HG03066 (cell line): ENCODE data around the gene SMPX.

Experiments
- ATAC-seq: cut with Tn5 transposase; IDR thresholded peaks from one replicate; pipeline ENCODE4 v1.9.1; 2021; ENCODE audit warnings: low read depth; ENCODE audit not compliant: unreplicated experiment

SMPX gene

GRCh38 chrX:21744721-21745120 lies 13.2 kb downstream of the SMPX start:
- ATAC-seq = no peak

GRCh38 chrX:21744060-21744459 lies 13.9 kb downstream of the SMPX start:
- no peak for ATAC-seq

- no peak for ATAC-seq
Observed at GRCh38 chrX:21741869-21742701, 15.8 kb downstream of the SMPX start.

GRCh38 chrX:21741364-21741763 lies 16.6 kb downstream of the SMPX start:
- ATAC-seq = no peak

- no peak for ATAC-seq
Observed at GRCh38 chrX:21740329-21741274, 17.3 kb downstream of the SMPX start.

- no peak for ATAC-seq
Observed at GRCh38 chrX:21738950-21739287, 19.0 kb downstream of the SMPX start.

- no peak for ATAC-seq
Observed at GRCh38 chrX:21738210-21738949, 19.5 kb downstream of the SMPX start.

GRCh38 chrX:21735768-21736127 lies 22.2 kb downstream of the SMPX start:
- ATAC-seq = no peak

GRCh38 chrX:21735038-21735767 lies 22.7 kb downstream of the SMPX start:
- no peak for ATAC-seq

- no peak for ATAC-seq
Observed at GRCh38 chrX:21734175-21734574, 23.7 kb downstream of the SMPX start.

- no peak for ATAC-seq
Observed at GRCh38 chrX:21733705-21734104, 24.2 kb downstream of the SMPX start.

GRCh38 chrX:21730026-21730425 lies 27.9 kb downstream of the SMPX start:
- no peak for ATAC-seq

GRCh38 chrX:21728276-21728968 lies 29.5 kb downstream of the SMPX start:
- no peak for ATAC-seq

GRCh38 chrX:21725916-21726315 lies 32.0 kb downstream of the SMPX start:
- no peak for ATAC-seq

- ATAC-seq = no peak
Observed at GRCh38 chrX:21725496-21725895, 32.4 kb downstream of the SMPX start.

GRCh38 chrX:21723814-21724213 lies 34.1 kb downstream of the SMPX start:
- no peak for ATAC-seq

- no peak for ATAC-seq
Observed at GRCh38 chrX:21723084-21723483, 34.8 kb downstream of the SMPX start.

GRCh38 chrX:21721195-21721594 lies 36.7 kb downstream of the SMPX start:
- ATAC-seq = no peak

- no peak for ATAC-seq
Observed at GRCh38 chrX:21718575-21718974, 39.3 kb downstream of the SMPX start.

- no peak for ATAC-seq
Observed at GRCh38 chrX:21717802-21718201, 40.1 kb downstream of the SMPX start.
